GM21737 (cell line): ENCODE data around the gene WFS1.

Experiments
- ATAC-seq: cut with Tn5 transposase; IDR thresholded peaks from one replicate; pipeline ENCODE4 v1.9.1; 2021; ENCODE audit warnings: mild to moderate bottlenecking, moderate library complexity; ENCODE audit not compliant: unreplicated experiment

The WFS1 gene

DNA sequence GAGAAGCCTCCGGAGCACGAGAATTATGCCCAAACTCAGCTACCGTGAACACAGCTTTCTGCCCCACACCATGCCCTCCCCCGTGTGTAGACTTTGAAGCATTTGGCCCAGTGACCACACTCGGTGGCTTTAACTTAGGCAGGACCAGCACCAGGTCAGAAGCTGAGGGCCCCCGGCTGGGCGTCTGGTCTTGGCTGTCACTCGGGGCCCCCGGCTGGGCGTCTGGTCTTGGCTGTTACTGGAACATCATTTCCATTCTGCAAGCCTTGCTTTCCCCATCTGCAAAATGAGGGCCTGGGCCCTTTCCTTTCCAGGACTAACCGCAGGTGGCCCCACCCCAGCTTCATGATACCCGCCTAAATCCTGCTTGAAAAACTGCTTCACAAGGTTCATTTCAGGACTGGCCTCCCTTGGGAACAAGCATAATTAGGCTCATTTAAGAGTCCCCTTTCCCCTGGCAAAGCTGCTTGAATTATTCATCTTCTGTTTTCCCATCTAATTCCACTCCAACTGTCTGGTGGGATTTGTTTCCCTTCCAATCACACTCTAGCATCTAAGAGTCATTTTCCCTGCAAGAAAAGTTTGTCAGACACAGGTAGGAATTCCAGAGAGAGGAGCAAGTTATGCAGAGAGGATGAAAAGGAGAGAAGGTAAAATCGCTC, 82.5 kb downstream of the WFS1 start:
- ATAC-seq = no peak
